WTC11 (cell line): ENCODE results near the gene FXYD3.

ENCODE experiments used
- ATF2 ChIP-seq: sonication (generic); formaldehyde crosslinking; IDR thresholded peaks from 2 replicates; pipeline ENCODE4 v1.8.1; 2022; ENCODE audit warnings: low read depth, missing genetic modification reagents, borderline replicate concordance
- CTCF ChIP-seq: fragments of 200-600 bp; IDR thresholded peaks from 2 replicates; pipeline ENCODE4 v1.8.0; 2022; ENCODE audit warnings: antibody characterized with exemption
- MAX ChIP-seq: sonication (generic); formaldehyde crosslinking; IDR thresholded peaks from 2 replicates; pipeline ENCODE4 v1.8.0; 2022; ENCODE audit warnings: mild to moderate bottlenecking, missing genetic modification reagents
- NFE2L1 ChIP-seq: sonication (generic); formaldehyde crosslinking; IDR thresholded peaks from 2 replicates; pipeline ENCODE4 v1.8.1; 2023; ENCODE audit warnings: missing genetic modification reagents
- ZSCAN18 ChIP-seq: fragments of 250-450 bp; sonication (Bioruptor Pico); IDR thresholded peaks from 2 replicates; pipeline ENCODE4 v2.1.2; 2022; ENCODE audit warnings: mild to moderate bottlenecking, moderate library complexity

GRCh38 chr19:35069696-35070095 lies 45.9 kb upstream of the FXYD3 start:
- TF ChIP-seq CTCF (no peak), NFE2L1 (no peak), ATF2 (CRISPR knock-in tag) (no peak), MAX (CRISPR knock-in tag) (no peak), ZSCAN18 (no peak)
